GM18861 (cell line): Measurements from ENCODE around the gene ALDH4A1.
"Not testable (repeated sequence)": the region's sequence is repeated elsewhere in the genome, so short reads cannot be mapped to it uniquely, and the experiment has no call there.

Experiments used
- ATAC-seq: cut with Tn5 transposase; IDR thresholded peaks from one replicate; pipeline ENCODE4 v1.9.1; 2021; ENCODE audit not compliant: unreplicated experiment

ALDH4A1 gene

GRCh38 chr1:18859560-18859959, 42.8 kb downstream of the ALDH4A1 start, which contains the start of gene TAS1R2:
Gene TAS1R2 (minus strand): TSS chr1:18859660. CDS start chr1:18859660, 0 bp downstream.
- ATAC-seq, result no peak

GRCh38 chr1:18858070-18858688, 44.2 kb downstream of the ALDH4A1 start:
- ATAC-seq, result no peak

- ATAC-seq, result no peak
Measured at GRCh38 chr1:18856435-18856834, 45.9 kb downstream of the ALDH4A1 start.

DNA sequence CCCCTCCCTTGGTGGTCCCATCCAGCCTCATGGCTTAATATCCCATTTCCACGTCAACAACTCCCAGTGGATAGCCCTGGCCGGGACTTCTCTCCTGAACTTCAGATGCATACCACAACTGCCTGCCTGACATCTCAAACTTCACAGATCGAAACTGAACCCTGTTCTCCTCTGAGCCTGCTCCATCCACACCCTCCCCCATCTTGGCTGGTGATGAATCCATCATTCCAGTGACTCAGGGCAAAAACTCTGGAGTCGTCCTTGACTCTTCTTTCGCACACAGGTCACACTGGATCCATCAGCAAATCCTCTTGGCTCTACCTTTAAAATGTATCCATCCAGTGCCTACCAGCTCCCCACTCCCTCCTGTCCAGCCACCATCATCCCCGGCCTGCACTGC, 46.8 kb downstream of the ALDH4A1 start:
- no peak for ATAC-seq

- ATAC-seq, result no peak
Measured at GRCh38 chr1:18854331-18855025, 47.9 kb downstream of the ALDH4A1 start.

- no peak for ATAC-seq
Measured at GRCh38 chr1:18852501-18852900, 49.9 kb downstream of the ALDH4A1 start.

GRCh38 chr1:18849261-18849711, 53.1 kb downstream of the ALDH4A1 start:
- no peak for ATAC-seq

- ATAC-seq, result not testable (repeated sequence)
Measured at GRCh38 chr1:18847723-18848122, 54.6 kb downstream of the ALDH4A1 start.

- no peak for ATAC-seq
Measured at GRCh38 chr1:18840145-18840544, 62.2 kb downstream of the ALDH4A1 start.

GRCh38 chr1:18836654-18837053, 65.7 kb downstream of the ALDH4A1 start:
- no peak for ATAC-seq

DNA sequence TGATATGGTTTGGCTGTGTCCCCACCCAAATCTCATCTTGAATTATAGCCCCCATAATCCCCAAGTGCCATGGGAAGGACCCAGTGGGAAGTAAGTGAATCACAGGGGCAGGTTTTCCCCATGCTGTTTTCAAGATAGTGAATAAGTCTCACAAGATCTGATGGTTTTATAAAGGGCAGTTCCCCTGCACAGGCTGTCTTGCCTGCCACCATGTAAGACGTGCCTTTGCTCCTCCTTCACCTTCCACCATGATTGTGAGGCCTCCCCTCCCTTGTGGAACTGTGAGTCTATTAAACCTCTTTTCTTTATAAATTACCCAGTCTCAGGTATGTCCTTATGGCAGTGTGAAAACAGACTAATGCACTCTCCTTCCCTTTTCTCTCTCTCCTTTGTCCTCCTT, 70.0 kb downstream of the ALDH4A1 start:
- ATAC-seq, result not testable (repeated sequence)

- ATAC-seq, result no peak
Measured at GRCh38 chr1:18831656-18832055, 70.7 kb downstream of the ALDH4A1 start.

- ATAC-seq, result no peak
Measured at GRCh38 chr1:18830596-18830995, 71.8 kb downstream of the ALDH4A1 start.

GRCh38 chr1:18829671-18830070, 72.7 kb downstream of the ALDH4A1 start:
- no peak for ATAC-seq

GRCh38 chr1:18828224-18828623, 74.1 kb downstream of the ALDH4A1 start:
- no peak for ATAC-seq

GRCh38 chr1:18823438-18823837, 78.9 kb downstream of the ALDH4A1 start:
- no peak for ATAC-seq
